Smooth muscle cell (in vitro differentiated cells): ENCODE data around the gene WDSUB1. TPM values are rescaled to one million over a fixed set of nuclear protein-coding genes. Genes with fewer than 3 reads are reported as not detected.

Experiments
- DNase-seq: peaks from one replicate; lab custom pipeline; 2025; ENCODE audit not compliant: unreplicated experiment; lab: John Stamatoyannopoulos, UW
- H2AFZ ChIP-seq: fragments of 200-600 bp; sonication (generic); 2 replicates; pipeline ENCODE4 v1.6.0; 2016; ENCODE audit warnings: antibody characterized with exemption, low read depth, mild to moderate bottlenecking
- H3F3A ChIP-seq: fragments of 200-600 bp; sonication (generic); 2 replicates; pipeline ENCODE4 v1.6.0; 2017; ENCODE audit warnings: antibody characterized with exemption, low read depth
- H3K27ac ChIP-seq: fragments of 200-600 bp; sonication (generic); 2 replicates; pipeline ENCODE4 v1.5.1; 2016; ENCODE audit warnings: low read depth, mild to moderate bottlenecking
- H3K27me3 ChIP-seq: fragments of 200-600 bp; sonication (generic); 2 replicates; pipeline ENCODE4 v1.6.1; 2016; ENCODE audit warnings: low read depth, mild to moderate bottlenecking
- H3K36me3 ChIP-seq: fragments of 200-600 bp; sonication (generic); 2 replicates; pipeline ENCODE4 v1.5.1; 2016; ENCODE audit warnings: low read depth
- H3K4me1 ChIP-seq: fragments of 200-600 bp; sonication (generic); 2 replicates; pipeline ENCODE4 v1.5.1; 2016; ENCODE audit warnings: low read depth
- H3K4me2 ChIP-seq: fragments of 200-600 bp; sonication (generic); 2 replicates; pipeline ENCODE4 v1.6.0; 2016; ENCODE audit warnings: mild to moderate bottlenecking
- H3K4me3 ChIP-seq: fragments of 200-600 bp; sonication (generic); 2 replicates; pipeline ENCODE4 v1.5.1; 2016; ENCODE audit warnings: mild to moderate bottlenecking
- H3K79me2 ChIP-seq: fragments of 200-600 bp; sonication (generic); 2 replicates; pipeline ENCODE4 v1.6.0; 2016; ENCODE audit warnings: low read depth, mild to moderate bottlenecking
- H3K9ac ChIP-seq: fragments of 200-600 bp; sonication (generic); 2 replicates; pipeline ENCODE4 v1.6.0; 2016; ENCODE audit warnings: low read depth
- H3K9me3 ChIP-seq: fragments of 200-600 bp; sonication (generic); replicated peaks from 2 replicates; pipeline ENCODE4 v1.5.1; 2016; ENCODE audit warnings: low read depth
- H4K20me1 ChIP-seq: fragments of 200-600 bp; sonication (generic); 2 replicates; pipeline ENCODE4 v1.6.0; 2016; ENCODE audit warnings: low read depth
- WGBS: methylation state at CpG from one replicate; pipeline ENCODE4 v1.1.7; 2016; ENCODE audit warnings: low lambda C conversion rate; 5-methylcytosine and 5-hydroxymethylcytosine counted together
- polyA plus RNA-seq: library from polyadenylated mRNA; unstranded; fragments of >200 nt; fragmentation: Nextera tagmentation; extraction: Ambion mirVana; gene quantifications from 2 replicates; pipeline ENCODE4 v1.2.1, GENCODE V29; 2016
- total RNA-seq: library from RNA; depleted of rRNA; stranded (reverse); fragments of >200 nt; gene quantifications from 2 replicates; pipeline ENCODE4 v1.2.3, GENCODE V29; 2014
- TF ChIP-seq, protein P1 (sequence below): fragments of 200-600 bp; sonication (generic); IDR thresholded peaks from 2 replicates; pipeline ENCODE4 v1.5.1; 2017; ENCODE audit warnings: borderline replicate concordance, mild to moderate bottlenecking, antibody characterized with exemption; ENCODE audit not compliant: insufficient read depth, poor library complexity, severe bottlenecking

Gene WDSUB1
- total and polyA plus RNA-seq, 2 experiments from 2014 or later: 3.6 to 4.6 TPM

DNA sequence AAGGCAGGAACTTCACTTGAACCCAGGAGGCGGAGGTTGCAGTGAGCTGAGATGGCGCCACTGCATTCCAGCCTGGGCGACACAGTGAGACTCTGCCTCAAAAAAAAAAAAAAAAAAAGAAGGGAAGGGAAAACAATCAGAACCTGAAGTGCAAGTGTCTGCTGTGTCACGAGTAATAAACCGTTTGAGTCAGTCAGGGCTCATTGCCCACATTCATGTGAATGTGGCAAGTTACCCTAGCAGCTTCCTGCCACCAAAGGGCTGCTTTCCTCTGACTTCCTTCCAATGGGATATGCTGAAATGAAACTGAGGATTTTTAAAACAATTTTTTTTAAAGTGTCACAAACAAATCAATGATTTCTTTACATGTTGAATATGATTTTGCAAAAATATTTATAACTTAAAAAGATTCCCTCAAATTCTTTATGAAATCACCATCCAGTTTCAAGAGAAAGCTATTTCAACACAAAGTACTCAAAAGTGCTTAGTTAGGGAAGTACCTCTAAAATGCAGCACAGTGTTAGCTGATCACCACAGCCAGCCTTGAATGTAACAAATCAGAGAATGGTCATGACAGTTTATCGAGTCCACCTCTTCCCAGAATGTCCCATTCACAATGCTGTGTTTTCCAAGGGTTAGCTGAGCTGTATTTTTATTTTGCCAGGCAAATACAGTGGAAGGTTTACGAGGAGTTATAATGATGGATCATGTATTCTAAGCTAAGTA lies 36.4 kb downstream of the WDSUB1 start:
- H3K27me3 ChIP-seq: no peaks in the 10 kb centered on the region
- H3K4me1 ChIP-seq: no peaks in the 10 kb centered on the region
- WGBS: 77% methylated on average over 7 of the region's 7 CpGs
- TF ChIP-seq, protein P1, sequence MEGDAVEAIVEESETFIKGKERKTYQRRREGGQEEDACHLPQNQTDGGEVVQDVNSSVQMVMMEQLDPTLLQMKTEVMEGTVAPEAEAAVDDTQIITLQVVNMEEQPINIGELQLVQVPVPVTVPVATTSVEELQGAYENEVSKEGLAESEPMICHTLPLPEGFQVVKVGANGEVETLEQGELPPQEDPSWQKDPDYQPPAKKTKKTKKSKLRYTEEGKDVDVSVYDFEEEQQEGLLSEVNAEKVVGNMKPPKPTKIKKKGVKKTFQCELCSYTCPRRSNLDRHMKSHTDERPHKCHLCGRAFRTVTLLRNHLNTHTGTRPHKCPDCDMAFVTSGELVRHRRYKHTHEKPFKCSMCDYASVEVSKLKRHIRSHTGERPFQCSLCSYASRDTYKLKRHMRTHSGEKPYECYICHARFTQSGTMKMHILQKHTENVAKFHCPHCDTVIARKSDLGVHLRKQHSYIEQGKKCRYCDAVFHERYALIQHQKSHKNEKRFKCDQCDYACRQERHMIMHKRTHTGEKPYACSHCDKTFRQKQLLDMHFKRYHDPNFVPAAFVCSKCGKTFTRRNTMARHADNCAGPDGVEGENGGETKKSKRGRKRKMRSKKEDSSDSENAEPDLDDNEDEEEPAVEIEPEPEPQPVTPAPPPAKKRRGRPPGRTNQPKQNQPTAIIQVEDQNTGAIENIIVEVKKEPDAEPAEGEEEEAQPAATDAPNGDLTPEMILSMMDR: no peak
- H3K36me3 ChIP-seq: peaks cover 4% of the 10 kb centered on the region
- no peaks in the 10 kb centered on the region for H3K79me2 ChIP-seq
- H3F3A ChIP-seq: no peaks in the 10 kb centered on the region
- no peak overlapping the region for H3K9ac ChIP-seq
- DNase-seq: no peak
- H3K4me3 ChIP-seq: no peak overlapping the region
- H4K20me1 ChIP-seq: no peaks in the 10 kb centered on the region
- H2AFZ ChIP-seq: no peak overlapping the region
- H3K9me3 ChIP-seq: no peaks in the 10 kb centered on the region
- H3K27ac ChIP-seq: peak overlapping the region; percentile 72
- H3K4me2 ChIP-seq: peak overlapping the region; percentile 12

DNA sequence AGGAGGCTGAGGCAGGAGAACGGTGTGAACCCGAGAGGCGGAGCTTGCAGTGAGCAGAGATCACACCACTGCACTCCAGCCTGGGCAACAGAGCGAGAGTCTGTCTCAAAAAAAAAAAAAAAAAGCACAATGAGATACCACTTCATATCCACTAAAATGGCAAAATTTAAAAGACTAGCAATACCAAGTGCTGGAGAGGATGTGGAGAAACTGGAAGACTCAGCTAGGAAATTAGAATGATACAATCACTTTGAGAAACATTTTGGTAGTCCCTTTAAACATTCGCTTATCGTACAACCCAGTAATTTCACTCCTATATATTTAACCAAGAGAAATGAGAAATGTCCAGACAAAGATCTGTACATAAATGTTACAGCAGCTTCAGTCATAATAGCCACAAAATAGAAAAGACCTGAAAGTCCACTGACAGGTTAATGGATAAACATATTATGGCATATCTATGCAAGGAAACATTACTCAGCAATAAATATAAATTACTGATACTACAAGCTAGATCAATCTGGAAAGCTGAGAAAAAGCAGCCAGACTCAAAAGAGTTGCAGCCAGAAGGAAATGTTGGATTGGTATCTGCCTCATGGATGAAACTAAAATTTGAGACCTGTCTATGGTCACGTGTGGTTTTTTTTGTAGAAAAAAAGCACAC lies 40.0 kb downstream of the WDSUB1 start:
- H3K27me3 ChIP-seq: no peaks in the 10 kb centered on the region
- 92% methylated on average over 7 of the region's 7 CpGs for WGBS
- H3K4me2 ChIP-seq: no peak overlapping the region
- no peak for DNase-seq
- no peak overlapping the region for H3K4me3 ChIP-seq
- no peak overlapping the region for H3K9ac ChIP-seq
- H3K4me1 ChIP-seq: no peaks in the 10 kb centered on the region
- H3K9me3 ChIP-seq: no peaks in the 10 kb centered on the region
- no peak overlapping the region for H2AFZ ChIP-seq
- H3K36me3 ChIP-seq: peaks cover 4% of the 10 kb centered on the region
- no peaks in the 10 kb centered on the region for H3K79me2 ChIP-seq
- H3K27ac ChIP-seq: no peak overlapping the region
- no peaks in the 10 kb centered on the region for H3F3A ChIP-seq
- H4K20me1 ChIP-seq: no peaks in the 10 kb centered on the region
- TF ChIP-seq, protein P1: no peak

DNA sequence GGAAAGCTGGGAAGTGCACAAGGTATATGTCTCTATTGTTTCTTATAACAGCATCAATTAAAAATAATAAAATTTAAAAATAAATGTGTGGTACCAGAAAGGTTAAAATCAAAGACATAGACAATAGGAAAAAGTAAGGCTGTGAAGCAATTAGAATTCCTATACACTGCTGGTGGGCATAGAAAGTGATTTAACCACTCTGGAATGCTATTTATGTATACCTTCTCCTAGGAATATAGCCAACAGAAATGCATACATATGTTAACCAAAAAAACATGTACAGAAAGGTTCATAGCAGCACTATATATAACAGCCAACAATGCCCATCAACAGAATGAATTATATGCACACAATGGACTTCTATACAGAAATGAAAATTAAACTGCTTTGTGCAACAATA lies 43.0 kb downstream of the WDSUB1 start:
- Histone ChIP-seq H4K20me1 (no peaks in the 10 kb centered on the region), H3K36me3 (peaks cover 8% of the 10 kb centered on the region), H3K27me3 (no peaks in the 10 kb centered on the region), H3K9ac (no peak overlapping the region), H3K4me3 (no peak overlapping the region), H3F3A (no peaks in the 10 kb centered on the region), H3K4me2 (no peak overlapping the region), H3K79me2 (no peaks in the 10 kb centered on the region), H3K27ac (no peak overlapping the region), H2AFZ (no peak overlapping the region), H3K4me1 (no peaks in the 10 kb centered on the region), H3K9me3 (no peaks in the 10 kb centered on the region)
- TF ChIP-seq, protein P1: no peak
- no peak for DNase-seq
